Measurements from ENCODE around the gene CSNK1E. TPM values are rescaled to one million over a fixed set of nuclear protein-coding genes. Genes with fewer than 3 reads are reported as not detected.

The CSNK1E gene
- total RNA-seq, 2 donors from 2014 or later, result 41.8 to 78.8 TPM

DNA sequence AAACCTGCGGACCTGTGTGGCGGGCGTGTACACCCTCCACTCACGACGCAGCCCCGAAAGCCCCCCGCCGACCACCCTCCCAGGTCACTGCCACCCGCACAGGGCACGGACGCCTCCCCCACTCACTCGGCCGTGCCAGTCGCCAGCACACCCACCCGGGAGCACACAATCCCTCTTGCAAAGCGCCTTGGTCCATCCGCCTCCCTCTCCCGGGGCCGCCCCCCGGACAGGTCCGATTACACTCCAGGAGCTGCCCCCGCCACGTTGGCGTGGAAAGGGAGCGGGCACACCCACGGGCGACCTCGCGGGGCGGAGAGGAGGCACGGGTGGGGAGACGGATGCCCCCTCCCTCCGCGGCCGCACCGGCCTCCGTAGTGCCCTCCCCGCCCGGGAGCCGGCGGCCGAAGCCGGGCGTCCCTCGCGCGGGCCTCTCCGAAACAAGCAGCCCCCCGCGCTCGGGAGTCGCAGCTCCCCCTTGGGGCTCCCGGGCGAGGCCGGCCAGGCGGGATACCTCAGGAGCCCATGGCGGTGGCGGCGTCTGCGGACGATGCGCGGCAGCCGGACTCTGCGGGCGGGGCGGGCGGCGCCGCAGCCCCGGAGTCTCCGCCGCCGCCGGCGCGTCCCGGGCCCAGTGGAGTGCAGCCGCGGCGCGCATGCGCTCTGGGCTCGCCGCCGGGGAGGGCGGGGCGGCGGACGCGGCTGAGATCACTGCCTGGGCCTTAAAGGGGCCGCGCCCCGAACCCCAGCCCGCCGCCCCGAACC, 44.7 kb downstream of the CSNK1E start, which contains the start of gene TMEM184B:
Gene TMEM184B (minus strand): TSS at position 638 of the 762 bp plus-strand sequence. CDS start 25,049 bp downstream, outside the sequence.
- H3K4me3 ChIP-seq, result peak within 1 kb of the TSS; percentile 99 to 100
- no peak for DNase-seq (ENCODE audit: low spot score)
- no peaks in the 10 kb centered on the region for H3K9me3 ChIP-seq
- TF ChIP-seq, protein P1, sequence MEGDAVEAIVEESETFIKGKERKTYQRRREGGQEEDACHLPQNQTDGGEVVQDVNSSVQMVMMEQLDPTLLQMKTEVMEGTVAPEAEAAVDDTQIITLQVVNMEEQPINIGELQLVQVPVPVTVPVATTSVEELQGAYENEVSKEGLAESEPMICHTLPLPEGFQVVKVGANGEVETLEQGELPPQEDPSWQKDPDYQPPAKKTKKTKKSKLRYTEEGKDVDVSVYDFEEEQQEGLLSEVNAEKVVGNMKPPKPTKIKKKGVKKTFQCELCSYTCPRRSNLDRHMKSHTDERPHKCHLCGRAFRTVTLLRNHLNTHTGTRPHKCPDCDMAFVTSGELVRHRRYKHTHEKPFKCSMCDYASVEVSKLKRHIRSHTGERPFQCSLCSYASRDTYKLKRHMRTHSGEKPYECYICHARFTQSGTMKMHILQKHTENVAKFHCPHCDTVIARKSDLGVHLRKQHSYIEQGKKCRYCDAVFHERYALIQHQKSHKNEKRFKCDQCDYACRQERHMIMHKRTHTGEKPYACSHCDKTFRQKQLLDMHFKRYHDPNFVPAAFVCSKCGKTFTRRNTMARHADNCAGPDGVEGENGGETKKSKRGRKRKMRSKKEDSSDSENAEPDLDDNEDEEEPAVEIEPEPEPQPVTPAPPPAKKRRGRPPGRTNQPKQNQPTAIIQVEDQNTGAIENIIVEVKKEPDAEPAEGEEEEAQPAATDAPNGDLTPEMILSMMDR (IDR thresholded peaks at IDR 0.05), result no peak
- H3K27me3 ChIP-seq, result no peaks in the 10 kb centered on the region
- H3K4me1 ChIP-seq, result peaks cover 0 to 49% of the 10 kb centered on the region in 2 donors
- no peaks in the 10 kb centered on the region for H3K36me3 ChIP-seq
- H3K27ac ChIP-seq, result peak within 1 kb of the TSS; percentile 91 to 99

GRCh38 chr22:38271927-38272372, 45.3 kb downstream of the CSNK1E start:
- no peaks in the 10 kb centered on the region for H3K27me3 ChIP-seq
- peak overlapping the region; percentile 91 to 99 for H3K27ac ChIP-seq
- peak overlapping the region; percentile 99 to 100 for H3K4me3 ChIP-seq
- no peaks in the 10 kb centered on the region for H3K9me3 ChIP-seq
- TF ChIP-seq, protein P1 (IDR thresholded peaks at IDR 0.05), result no peak
- H3K36me3 ChIP-seq, result no peaks in the 10 kb centered on the region
- peaks cover 0 to 55% of the 10 kb centered on the region in 2 donors for H3K4me1 ChIP-seq
- DNase-seq (ENCODE audit: low spot score), result no peak

DNA sequence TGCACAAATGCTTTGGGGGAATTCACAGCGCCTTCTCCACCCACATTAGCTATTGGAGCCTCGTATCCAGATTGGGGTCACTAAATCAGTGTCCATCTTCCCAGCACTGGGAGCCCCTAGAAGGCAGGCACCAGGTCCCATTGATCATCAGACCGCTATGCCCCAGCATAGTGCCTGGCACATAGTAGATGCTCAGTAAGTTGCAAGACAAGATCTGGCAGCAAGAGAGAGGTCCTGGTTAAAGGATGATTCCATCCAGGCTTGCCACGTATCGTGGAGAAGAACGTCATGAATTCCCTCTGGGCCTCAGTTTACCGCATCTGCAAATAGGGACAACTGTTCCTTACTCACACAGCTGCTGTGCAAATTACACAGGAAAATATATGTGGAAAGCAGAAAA, 46.1 kb downstream of the CSNK1E start:
- peak overlapping the region; percentile 91 to 99 for H3K27ac ChIP-seq
- DNase-seq (ENCODE audit: low spot score), result no peak
- H3K4me3 ChIP-seq, result peak overlapping the region in 1 of 2 donors; percentile 99
- no peaks in the 10 kb centered on the region for H3K36me3 ChIP-seq
- peaks cover 0 to 64% of the 10 kb centered on the region in 2 donors for H3K4me1 ChIP-seq
- H3K9me3 ChIP-seq, result no peaks in the 10 kb centered on the region
- no peaks in the 10 kb centered on the region for H3K27me3 ChIP-seq
- TF ChIP-seq, protein P1 (IDR thresholded peaks at IDR 0.05), result no peak

DNA sequence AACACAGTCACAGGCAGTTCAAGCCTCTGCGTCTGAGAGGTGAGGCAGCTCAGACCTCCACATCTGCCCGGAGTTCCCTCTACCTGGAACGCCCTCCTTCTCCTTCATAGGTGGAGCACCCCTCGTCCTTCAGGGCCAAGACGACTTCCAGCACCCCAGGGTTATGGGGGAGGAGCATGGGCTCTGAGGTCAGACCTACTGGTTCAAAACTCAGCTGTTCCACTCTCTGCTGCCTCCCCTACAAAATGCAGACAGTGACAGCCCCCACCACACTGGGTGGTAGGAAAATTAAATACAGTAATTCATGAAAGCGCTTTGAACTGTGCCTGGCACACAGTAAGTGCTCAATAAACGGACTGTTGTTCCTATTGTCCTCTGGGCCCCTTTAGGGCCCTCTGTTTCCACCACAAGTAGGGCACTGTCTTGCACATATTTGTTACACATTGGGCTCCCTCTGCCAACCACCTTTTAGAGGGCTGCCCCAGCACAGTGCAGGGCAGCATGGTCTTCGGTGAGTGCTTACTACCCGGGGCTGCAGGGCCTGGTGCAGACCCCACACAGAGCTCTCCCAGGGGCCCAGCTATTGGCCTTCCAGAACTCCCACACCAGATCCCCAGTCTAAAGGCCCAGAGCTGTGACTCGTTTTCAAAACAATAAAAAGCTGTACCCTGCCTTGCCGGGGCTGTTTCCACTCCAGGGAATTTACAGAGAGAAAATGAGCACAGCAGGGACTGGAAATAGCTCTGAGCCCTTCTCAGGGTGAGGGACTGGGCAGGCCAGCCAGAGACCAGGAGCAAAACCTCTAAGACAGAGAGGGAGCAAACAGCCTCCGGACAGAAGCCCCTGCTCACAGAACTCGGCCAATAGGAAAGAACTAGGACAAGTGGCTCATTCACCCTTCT, 46.9 kb downstream of the CSNK1E start:
- H3K4me3 ChIP-seq, result peak overlapping the region in 1 of 2 donors; percentile 99
- no peak for DNase-seq (ENCODE audit: low spot score)
- peaks cover 0 to 71% of the 10 kb centered on the region in 2 donors for H3K4me1 ChIP-seq
- H3K27ac ChIP-seq, result peak overlapping the region; percentile 91 to 99
- H3K9me3 ChIP-seq, result no peaks in the 10 kb centered on the region
- TF ChIP-seq, protein P1 (IDR thresholded peaks at IDR 0.05), result no peak
- H3K27me3 ChIP-seq, result no peaks in the 10 kb centered on the region
- no peaks in the 10 kb centered on the region for H3K36me3 ChIP-seq

GRCh38 chr22:38269466-38269865, 47.8 kb downstream of the CSNK1E start:
- no peak for DNase-seq (ENCODE audit: low spot score)
- Histone ChIP-seq H3K27ac (peak overlapping the region; percentile 91 to 99), H3K4me1 (peaks cover 0 to 80% of the 10 kb centered on the region in 2 donors), H3K4me3 (no peak overlapping the region), H3K9me3 (no peaks in the 10 kb centered on the region), H3K27me3 (no peaks in the 10 kb centered on the region), H3K36me3 (no peaks in the 10 kb centered on the region)
- TF ChIP-seq, protein P1 (IDR thresholded peaks at IDR 0.05), result no peak
